Neural cell (in vitro differentiated cells): Measurements from ENCODE around the gene SURF4. TPM values are rescaled to one million over a fixed set of nuclear protein-coding genes. Genes with fewer than 3 reads are reported as not detected.

Experiments
- H2AFZ ChIP-seq: fragments of 200-600, 300-800 bp; sonication (generic), shearing (Covaris generic); 2 replicates; pipeline ENCODE4 v1.6.0; 2014; ENCODE audit warnings: low read depth, mild to moderate bottlenecking, antibody characterized with exemption, low read length, moderate library complexity
- H3F3A ChIP-seq: fragments of 200-600 bp; shearing (Covaris generic); 2 replicates; pipeline ENCODE4 v1.6.1; 2016; ENCODE audit warnings: mild to moderate bottlenecking, moderate library complexity, mixed read lengths, antibody characterized with exemption, low read length; ENCODE audit not compliant: insufficient read depth, poor library complexity, severe bottlenecking
- H3K27ac ChIP-seq: fragments of 200-600, 300-800 bp; sonication (generic), shearing (Covaris generic); 2 replicates; pipeline ENCODE4 v1.5.1; 2014; ENCODE audit warnings: mild to moderate bottlenecking, low read length, moderate library complexity
- H3K27me3 ChIP-seq: fragments of 300-800, 200-600 bp; sonication (generic), shearing (Covaris generic); 2 replicates; pipeline ENCODE4 v1.6.0; 2014; ENCODE audit warnings: mild to moderate bottlenecking, low read depth, low read length, moderate library complexity; ENCODE audit not compliant: insufficient read depth
- H3K36me3 ChIP-seq: fragments of 300-800, 200-600 bp; sonication (generic), shearing (Covaris generic); 2 replicates; pipeline ENCODE4 v1.5.1; 2014; ENCODE audit warnings: mild to moderate bottlenecking, antibody characterized with exemption, low read length, moderate library complexity; ENCODE audit not compliant: insufficient read depth
- H3K4me2 ChIP-seq: fragments of 300-800, 200-600 bp; sonication (generic), shearing (Covaris generic); 2 replicates; pipeline ENCODE4 v1.6.0; 2014; ENCODE audit warnings: mild to moderate bottlenecking, low read length
- H3K4me3 ChIP-seq: fragments of 300-800, 200-600 bp; sonication (generic), shearing (Covaris generic); 2 replicates; pipeline ENCODE4 v1.5.1; 2014; ENCODE audit warnings: mild to moderate bottlenecking, low read length, moderate library complexity
- H3K79me2 ChIP-seq: fragments of 200-600 bp; shearing (Covaris generic); replicated peaks from 2 replicates; pipeline ENCODE4 v1.6.0; 2014; ENCODE audit warnings: mild to moderate bottlenecking, low read length, moderate library complexity; ENCODE audit not compliant: insufficient read depth
- H3K9ac ChIP-seq: fragments of 300-800, 200-600 bp; sonication (generic), shearing (Covaris generic); 2 replicates; pipeline ENCODE4 v1.6.1; 2016; ENCODE audit warnings: mild to moderate bottlenecking, low read length, mixed read lengths
- H3K9me2 ChIP-seq: fragments of 200-600 bp; shearing (Covaris generic); 2 replicates; pipeline ENCODE4 v1.6.1; 2016; ENCODE audit warnings: mild to moderate bottlenecking, low read length, mixed read lengths; ENCODE audit not compliant: insufficient read depth
- H3K9me3 ChIP-seq: fragments of 200-600, 300-800 bp; sonication (generic), shearing (Covaris generic); 2 replicates; pipeline ENCODE4 v1.6.1; 2016; ENCODE audit warnings: mild to moderate bottlenecking, mixed run types, low read length, moderate library complexity, mixed read lengths
- H4K20me1 ChIP-seq: fragments of 200-600 bp; shearing (Covaris generic); 2 replicates; pipeline ENCODE4 v1.6.1; 2016; ENCODE audit warnings: mild to moderate bottlenecking, mixed run types; ENCODE audit not compliant: insufficient read depth
- EP300 ChIP-seq: fragments of 450-650 bp; conservative IDR thresholded peaks from 2 replicates; pipeline ENCODE4 v1.6.1; 2014; ENCODE audit warnings: antibody characterized with exemption, mild to moderate bottlenecking, moderate library complexity; ENCODE audit not compliant: poor library complexity, severe bottlenecking
- EZH2 ChIP-seq: fragments of 200-600, 300-800 bp; shearing (Covaris generic), sonication (generic); IDR thresholded peaks from 2 replicates; pipeline ENCODE4 v1.6.1; 2014; ENCODE audit warnings: antibody characterized with exemption, low read length, borderline replicate concordance, mild to moderate bottlenecking; ENCODE audit not compliant: insufficient read depth, poor library complexity, severe bottlenecking
- MXI1 ChIP-seq: fragments of 450-650 bp; conservative IDR thresholded peaks from 2 replicates; pipeline ENCODE4 v1.6.1; 2014; ENCODE audit warnings: antibody characterized with exemption, mild to moderate bottlenecking; ENCODE audit not compliant: poor library complexity, severe bottlenecking
- RAD21 ChIP-seq: fragments of 450-650 bp; conservative IDR thresholded peaks from 2 replicates; pipeline ENCODE4 v1.6.1; 2014; ENCODE audit warnings: antibody characterized with exemption, mild to moderate bottlenecking, moderate library complexity
- SMC3 ChIP-seq: fragments of 450-650 bp; conservative IDR thresholded peaks from 2 replicates; pipeline ENCODE4 v1.6.1; 2014; ENCODE audit warnings: antibody characterized with exemption, mild to moderate bottlenecking, moderate library complexity; ENCODE audit not compliant: poor library complexity
- TAF1 ChIP-seq: IDR thresholded peaks from 2 replicates; pipeline ENCODE4 v1.6.1; 2012; ENCODE audit warnings: low read depth
- polyA plus RNA-seq: library from polyadenylated mRNA; depleted of rRNA; stranded (reverse); fragments of >200 nt; gene quantifications from 2 replicates; pipeline ENCODE4 v1.2.3, GENCODE V29; 2014
- TF ChIP-seq, protein P1 (sequence below): IDR thresholded peaks from 2 replicates; pipeline ENCODE4 v1.6.1; 2012; ENCODE audit warnings: borderline replicate concordance

Gene SURF4
- polyA plus RNA-seq, 1 donor from 2014 or later, result 78.3 TPM

DNA sequence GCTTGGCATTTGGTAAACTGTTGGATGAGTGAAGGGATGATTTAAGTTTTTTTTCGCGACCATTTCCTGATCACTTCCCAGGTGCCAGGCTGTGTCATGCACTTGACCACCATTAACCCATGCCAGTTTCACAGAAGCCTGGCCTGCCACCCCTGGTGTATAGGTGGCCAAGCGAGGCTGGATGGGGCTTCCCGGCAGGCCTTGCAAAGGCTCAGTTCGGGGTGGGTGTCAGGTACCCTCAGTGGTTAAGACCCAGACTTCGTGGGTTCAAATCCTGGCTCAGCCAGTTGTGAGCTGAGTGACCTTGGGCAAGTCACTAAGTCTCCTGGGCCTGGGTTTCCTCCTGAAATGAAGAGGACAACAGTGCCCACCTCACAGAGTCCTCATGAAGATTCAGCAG, 30.3 kb downstream of the SURF4 start:
- Histone ChIP-seq H3F3A (no peaks in the 10 kb centered on the region), H4K20me1 (no peaks in the 10 kb centered on the region), H3K4me3 (no peak overlapping the region), H3K9me2 (no peaks in the 10 kb centered on the region), H2AFZ (no peak overlapping the region), H3K9me3 (no peaks in the 10 kb centered on the region), H3K27me3 (no peaks in the 10 kb centered on the region), H3K27ac (no peak overlapping the region), H3K79me2 (peaks cover 25% of the 10 kb centered on the region), H3K4me2 (no peak overlapping the region), H3K36me3 (no peaks in the 10 kb centered on the region), H3K9ac (no peak overlapping the region)
- TF ChIP-seq MXI1 (no peak), EP300 (no peak), EZH2 (no peak)
- TF ChIP-seq, protein P1, sequence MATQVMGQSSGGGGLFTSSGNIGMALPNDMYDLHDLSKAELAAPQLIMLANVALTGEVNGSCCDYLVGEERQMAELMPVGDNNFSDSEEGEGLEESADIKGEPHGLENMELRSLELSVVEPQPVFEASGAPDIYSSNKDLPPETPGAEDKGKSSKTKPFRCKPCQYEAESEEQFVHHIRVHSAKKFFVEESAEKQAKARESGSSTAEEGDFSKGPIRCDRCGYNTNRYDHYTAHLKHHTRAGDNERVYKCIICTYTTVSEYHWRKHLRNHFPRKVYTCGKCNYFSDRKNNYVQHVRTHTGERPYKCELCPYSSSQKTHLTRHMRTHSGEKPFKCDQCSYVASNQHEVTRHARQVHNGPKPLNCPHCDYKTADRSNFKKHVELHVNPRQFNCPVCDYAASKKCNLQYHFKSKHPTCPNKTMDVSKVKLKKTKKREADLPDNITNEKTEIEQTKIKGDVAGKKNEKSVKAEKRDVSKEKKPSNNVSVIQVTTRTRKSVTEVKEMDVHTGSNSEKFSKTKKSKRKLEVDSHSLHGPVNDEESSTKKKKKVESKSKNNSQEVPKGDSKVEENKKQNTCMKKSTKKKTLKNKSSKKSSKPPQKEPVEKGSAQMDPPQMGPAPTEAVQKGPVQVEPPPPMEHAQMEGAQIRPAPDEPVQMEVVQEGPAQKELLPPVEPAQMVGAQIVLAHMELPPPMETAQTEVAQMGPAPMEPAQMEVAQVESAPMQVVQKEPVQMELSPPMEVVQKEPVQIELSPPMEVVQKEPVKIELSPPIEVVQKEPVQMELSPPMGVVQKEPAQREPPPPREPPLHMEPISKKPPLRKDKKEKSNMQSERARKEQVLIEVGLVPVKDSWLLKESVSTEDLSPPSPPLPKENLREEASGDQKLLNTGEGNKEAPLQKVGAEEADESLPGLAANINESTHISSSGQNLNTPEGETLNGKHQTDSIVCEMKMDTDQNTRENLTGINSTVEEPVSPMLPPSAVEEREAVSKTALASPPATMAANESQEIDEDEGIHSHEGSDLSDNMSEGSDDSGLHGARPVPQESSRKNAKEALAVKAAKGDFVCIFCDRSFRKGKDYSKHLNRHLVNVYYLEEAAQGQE, result no peak

DNA sequence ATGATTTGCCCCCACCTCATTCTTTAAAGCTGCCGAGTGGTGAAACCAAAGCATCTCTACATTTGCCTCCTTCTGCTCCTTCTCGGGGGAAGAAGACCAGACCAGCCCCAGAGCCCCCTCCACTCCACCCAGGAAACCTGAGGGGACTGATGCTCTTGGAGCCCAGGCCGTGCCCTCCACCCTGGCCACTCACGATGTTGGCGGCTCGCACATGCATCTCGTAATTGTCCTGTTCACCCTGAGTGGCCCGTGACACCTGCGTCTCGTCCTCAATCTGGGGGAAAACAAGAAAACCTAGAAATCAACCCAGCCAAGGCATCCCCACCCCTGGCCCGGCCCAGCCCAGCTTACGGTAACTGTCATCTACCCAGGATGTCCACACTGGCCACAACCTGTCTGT, 30.9 kb downstream of the SURF4 start:
- TF ChIP-seq TAF1 (no peak), SMC3 (no peak), EP300 (no peak), RAD21 (no peak)
- TF ChIP-seq, protein P1, result no peak
- H3K4me2 ChIP-seq, result no peak overlapping the region
- H2AFZ ChIP-seq, result no peak overlapping the region
- no peak overlapping the region for H3K4me3 ChIP-seq
- no peaks in the 10 kb centered on the region for H4K20me1 ChIP-seq
- no peaks in the 10 kb centered on the region for H3K36me3 ChIP-seq
- H3K9me2 ChIP-seq, result no peaks in the 10 kb centered on the region
- H3K9me3 ChIP-seq, result no peaks in the 10 kb centered on the region
- H3K79me2 ChIP-seq, result peaks cover 25% of the 10 kb centered on the region
- no peaks in the 10 kb centered on the region for H3F3A ChIP-seq
- no peak overlapping the region for H3K27ac ChIP-seq
- H3K9ac ChIP-seq, result no peak overlapping the region
- H3K27me3 ChIP-seq, result no peaks in the 10 kb centered on the region

DNA sequence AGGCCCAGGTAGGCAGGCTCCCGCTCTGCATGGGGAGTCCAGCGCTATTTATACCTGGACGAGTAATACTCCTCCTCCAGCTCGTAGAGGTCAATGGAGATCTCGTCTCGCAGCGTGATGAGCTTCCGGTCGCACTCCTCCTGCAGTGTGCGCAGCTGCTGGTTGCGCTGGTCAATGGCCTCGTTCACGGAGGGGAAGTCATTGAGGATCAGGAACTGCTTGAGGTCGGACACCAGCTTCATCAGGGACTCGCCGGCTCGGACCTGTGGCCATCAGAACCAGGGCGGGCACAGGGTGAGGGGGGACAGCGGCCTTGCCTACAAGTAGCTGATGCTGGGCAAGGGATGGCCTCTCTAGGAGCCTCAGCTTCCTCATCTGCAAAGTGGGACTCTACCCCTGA, 31.8 kb downstream of the SURF4 start:
- Histone ChIP-seq H3K4me2 (no peak overlapping the region), H3K9me2 (no peaks in the 10 kb centered on the region), H3K27ac (no peak overlapping the region), H3K4me3 (no peak overlapping the region), H3K36me3 (no peaks in the 10 kb centered on the region), H4K20me1 (no peaks in the 10 kb centered on the region), H3K27me3 (no peaks in the 10 kb centered on the region), H3F3A (no peaks in the 10 kb centered on the region), H3K9ac (no peak overlapping the region), H2AFZ (no peak overlapping the region), H3K79me2 (peaks cover 20% of the 10 kb centered on the region), H3K9me3 (no peaks in the 10 kb centered on the region)
- TF ChIP-seq SMC3, result no peak
- no peak for TF ChIP-seq EP300
- TF ChIP-seq, protein P1, result no peak
- TF ChIP-seq EZH2, result no peak
- no peak for TF ChIP-seq RAD21
